B cell (primary cell): ENCODE results near the gene DTL. TPM values are rescaled to one million over a fixed set of nuclear protein-coding genes. Genes with fewer than 3 reads are reported as not detected.

ENCODE experiments used
- ATAC-seq: fragments of 200-7000 bp; cut with Tn5 transposase; one replicate; pipeline ENCODE4 v1.10.0; 2021; ENCODE audit warnings: low read depth, mild to moderate bottlenecking, moderate number of reproducible peaks, moderate library complexity
- CTCF ChIA-PET: fragments of 350-600 bp; sonication (Branson Sonifier 250); formaldehyde crosslinking; loops from one replicate; lab custom pipeline; 2021; ENCODE audit warnings: antibody characterized with exemption, inconsistent platforms; lab: Charles Lee
- POLR2A ChIA-PET: fragments of 350-600 bp; sonication (Branson Sonifier 250); formaldehyde crosslinking; loops from one replicate; lab custom pipeline; 2021; ENCODE audit warnings: antibody characterized with exemption; lab: Charles Lee
- DNase-seq: peaks from one replicate; pipeline ENCODE4 v3.0.0; 2013
- H2AFZ ChIP-seq: 2 replicates; pipeline ENCODE4 v1.6.1; 2012; ENCODE audit warnings: mild to moderate bottlenecking, low read depth, low read length; ENCODE audit not compliant: insufficient read depth, poor library complexity, severe bottlenecking
- H3K27ac ChIP-seq, 2 donors: 1 replicate in 1 of 2; 2 replicates in 1 of 2; pipeline ENCODE4 v1.5.1; 2012 to 2013; ENCODE audit warnings: low read length in 2 of 2, mild to moderate bottlenecking in 2 of 2, moderate library complexity in 1 of 2
- H3K27me3 ChIP-seq, 4 experiments: fragments of 200-600 bp in 1 of 4; sonication (generic) in 1 of 4; replicated peaks in 1 of 4; 1 replicate in 2 of 4; 2 replicates in 2 of 4; pipeline versions ENCODE4 v1.6.1 to v1.7.0; 2013 to 2016; ENCODE audit warnings: low read length in 3 of 4, mild to moderate bottlenecking in 2 of 4, mixed read lengths in 1 of 4, moderate library complexity in 1 of 4; ENCODE audit not compliant: insufficient read depth in 4 of 4, control insufficient read depth in 3 of 4; ENCODE audit errors: control extremely low read depth in 1 of 4
- H3K36me3 ChIP-seq, 2 experiments: replicated peaks in 1 of 2; 1 replicate in 1 of 2; 2 replicates in 1 of 2; pipeline versions ENCODE4 v1.6.1 to v1.7.1; 2013; ENCODE audit warnings: low read length in 1 of 2; ENCODE audit not compliant: insufficient read depth in 2 of 2, control insufficient read depth in 1 of 2; ENCODE audit errors: control extremely low read depth in 1 of 2, extremely low read depth in 1 of 2
- H3K4me1 ChIP-seq, 2 donors: fragments of 200-600 bp in 1 of 2; sonication (generic) in 1 of 2; 1 replicate in 1 of 2; 2 replicates in 1 of 2; pipeline versions ENCODE4 v1.5.1 to v1.6.1; 2013 to 2017; ENCODE audit warnings: low read length in 2 of 2; ENCODE audit not compliant: control insufficient read depth in 2 of 2, insufficient read depth in 2 of 2
- H3K4me2 ChIP-seq: replicated peaks from 2 replicates; pipeline ENCODE3; 2012; ENCODE audit warnings: mild to moderate bottlenecking, low read depth, low read length; ENCODE audit not compliant: poor library complexity, severe bottlenecking
- H3K4me3 ChIP-seq, 5 experiments: fragments of 200-600 bp in 1 of 5; sonication (generic) in 1 of 5; 1 replicate in 3 of 5; 2 replicates in 2 of 5; pipeline versions ENCODE4 v1.5.1 to v1.7.0; 2011 to 2016; ENCODE audit warnings: low read length in 4 of 5, mild to moderate bottlenecking in 4 of 5, low read depth in 2 of 5, control low read depth in 1 of 5, moderate library complexity in 1 of 5; ENCODE audit not compliant: insufficient read depth in 1 of 5; ENCODE audit errors: control extremely low read depth in 1 of 5, extremely low read depth in 1 of 5
- H3K79me2 ChIP-seq: fragments of 200-600 bp; sonication (generic); one replicate; pipeline ENCODE4 v1.6.0; 2016; ENCODE audit warnings: low read length; ENCODE audit not compliant: control insufficient read depth, insufficient read depth
- H3K9ac ChIP-seq: fragments of 200-600 bp; sonication (generic); 2 replicates; pipeline ENCODE4 v1.6.1; 2017; ENCODE audit warnings: mild to moderate bottlenecking, low read length, moderate library complexity
- H3K9me3 ChIP-seq, 3 donors: one replicate each; pipeline versions ENCODE4 v1.6.1 to v1.7.1; 2013; ENCODE audit warnings: low read length in 2 of 3; ENCODE audit not compliant: control insufficient read depth in 2 of 3, insufficient read depth in 1 of 3; ENCODE audit errors: control extremely low read depth in 1 of 3
- H4K20me1 ChIP-seq: 2 replicates; pipeline ENCODE4 v1.6.0; 2012; ENCODE audit warnings: mild to moderate bottlenecking, low read length; ENCODE audit not compliant: insufficient read depth, control insufficient read depth, poor library complexity, severe bottlenecking
- H3K27ac Mint-ChIP-seq: one replicate; pipeline ENCODE4 v1.8.0; 2021; ENCODE audit warnings: mixed read lengths
- H3K27me3 Mint-ChIP-seq: one replicate; pipeline ENCODE4 v1.8.0; 2021; ENCODE audit warnings: mixed read lengths
- H3K4me1 Mint-ChIP-seq: one replicate; pipeline ENCODE4 v1.8.0; 2021; ENCODE audit warnings: mixed read lengths
- H3K4me3 Mint-ChIP-seq: one replicate; pipeline ENCODE4 v1.8.0; 2021; ENCODE audit warnings: mixed read lengths
- H3K9me3 Mint-ChIP-seq: one replicate; pipeline ENCODE4 v1.8.0; 2022; ENCODE audit warnings: mixed read lengths; ENCODE audit not compliant: insufficient read depth
- EZH2 ChIP-seq: IDR thresholded peaks from 2 replicates; pipeline ENCODE4 v1.6.1; 2012; ENCODE audit warnings: borderline replicate concordance, low read depth, mild to moderate bottlenecking, moderate library complexity, low read length; ENCODE audit not compliant: insufficient read depth, poor library complexity, severe bottlenecking
- WGBS: methylation state at CpG from one replicate; pipeline ENCODE4 v1.1.5; 2013; ENCODE audit warnings: missing lambda C conversion rate; ENCODE audit not compliant: insufficient coverage; 5-methylcytosine and 5-hydroxymethylcytosine counted together
- intact Hi-C: fragments of 100-400 bp; cut with micrococcal nuclease; formaldehyde crosslinking; loops from one replicate; pipeline ENCODE4 v1.10.0; 2022
- polyA plus RNA-seq: library from polyadenylated mRNA; depleted of rRNA; stranded (reverse); fragments of >200 nt; gene quantifications from 2 replicates; pipeline ENCODE4 v1.2.3, GENCODE V29; 2012
- total RNA-seq, 2 donors: library from RNA; stranded (reverse); fragments of 120-200 nt in 1 of 2; gene quantifications; 1 replicate in 1 of 2; 2 replicates in 1 of 2; pipeline versions ENCODE4 v1.2.3 to v1.2.4, GENCODE V29; 2013 to 2022
- TF ChIP-seq, protein P1 (sequence below): fragments of 200-600 bp; IDR thresholded peaks from one replicate; pipeline ENCODE4 v1.8.0; 2022; ENCODE audit warnings: antibody characterized with exemption, mild to moderate bottlenecking

The DTL gene
- total and polyA plus RNA-seq, 2 donors (not counting 1 experiment from before 2014, with no cell fraction given) = 0.37 to 0.39 TPM

GRCh38 chr1:212044851-212045250, 9.3 kb downstream of the DTL start:
- H2AFZ ChIP-seq = no peak overlapping the region
- DNase-seq (no peak), ATAC-seq (no peak)
- H3K79me2 ChIP-seq = peaks cover 11% of the 10 kb centered on the region
- H3K36me3 ChIP-seq = no peaks in the 10 kb centered on the region
- Mint-ChIP-seq H3K4me1 (peaks cover 6% of the 10 kb centered on the region), H3K4me3 (no peak overlapping the region), H3K27me3 (no peaks in the 10 kb centered on the region), H3K9me3 (no peaks in the 10 kb centered on the region), H3K27ac (no peak overlapping the region)
- POLR2A ChIA-PET = no interaction called here
- peaks cover 0 to 3% of the 10 kb centered on the region in 2 donors for H3K4me1 ChIP-seq
- CTCF ChIA-PET = interaction anchor here (0.8 to 1.3 kb wide), 2 partner anchors 18 to 411 kb away, joined by 3 to 4 read pairs; no protein-coding TSS in a partner anchor
- H3K4me2 ChIP-seq = no peak overlapping the region
- no peaks in the 10 kb centered on the region for H3K27me3 ChIP-seq
- whole genome bisulfite sequencing = no CpG with 5 or more reads among the region's 1 CpG
- no peaks in the 10 kb centered on the region for H4K20me1 ChIP-seq
- H3K9ac ChIP-seq = no peak overlapping the region
- no peak overlapping the region for H3K4me3 ChIP-seq
- H3K9me3 ChIP-seq = no peaks in the 10 kb centered on the region
- intact Hi-C loops = no loop called here
- H3K27ac ChIP-seq = no peak overlapping the region
- TF ChIP-seq, protein P1, sequence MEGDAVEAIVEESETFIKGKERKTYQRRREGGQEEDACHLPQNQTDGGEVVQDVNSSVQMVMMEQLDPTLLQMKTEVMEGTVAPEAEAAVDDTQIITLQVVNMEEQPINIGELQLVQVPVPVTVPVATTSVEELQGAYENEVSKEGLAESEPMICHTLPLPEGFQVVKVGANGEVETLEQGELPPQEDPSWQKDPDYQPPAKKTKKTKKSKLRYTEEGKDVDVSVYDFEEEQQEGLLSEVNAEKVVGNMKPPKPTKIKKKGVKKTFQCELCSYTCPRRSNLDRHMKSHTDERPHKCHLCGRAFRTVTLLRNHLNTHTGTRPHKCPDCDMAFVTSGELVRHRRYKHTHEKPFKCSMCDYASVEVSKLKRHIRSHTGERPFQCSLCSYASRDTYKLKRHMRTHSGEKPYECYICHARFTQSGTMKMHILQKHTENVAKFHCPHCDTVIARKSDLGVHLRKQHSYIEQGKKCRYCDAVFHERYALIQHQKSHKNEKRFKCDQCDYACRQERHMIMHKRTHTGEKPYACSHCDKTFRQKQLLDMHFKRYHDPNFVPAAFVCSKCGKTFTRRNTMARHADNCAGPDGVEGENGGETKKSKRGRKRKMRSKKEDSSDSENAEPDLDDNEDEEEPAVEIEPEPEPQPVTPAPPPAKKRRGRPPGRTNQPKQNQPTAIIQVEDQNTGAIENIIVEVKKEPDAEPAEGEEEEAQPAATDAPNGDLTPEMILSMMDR = no peak
- no peak for TF ChIP-seq EZH2

DNA sequence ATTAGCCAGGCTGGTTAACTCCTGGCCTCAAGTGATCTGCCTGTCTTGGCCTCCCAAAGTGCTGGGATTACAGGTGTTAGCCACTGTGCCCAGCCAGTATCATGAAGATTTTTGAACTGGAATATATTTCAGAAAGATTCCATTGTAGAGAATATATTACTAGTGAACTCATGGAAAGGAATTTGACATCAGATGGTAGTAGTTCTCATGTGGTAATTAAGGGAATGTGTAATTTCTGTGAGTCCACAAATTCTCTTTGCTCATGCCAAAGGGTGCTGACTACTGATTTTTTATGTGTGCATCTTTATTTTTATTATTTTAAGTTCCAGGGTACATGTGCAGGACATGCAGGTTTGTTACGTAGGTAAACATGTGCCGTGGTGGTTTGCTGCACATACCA, 10.4 kb downstream of the DTL start:
- H3K4me1 ChIP-seq = peaks cover 0 to 1% of the 10 kb centered on the region in 2 donors
- Mint-ChIP-seq H3K4me1 (peaks cover under 1% of the 10 kb centered on the region), H3K9me3 (no peaks in the 10 kb centered on the region), H3K4me3 (no peak overlapping the region), H3K27me3 (no peaks in the 10 kb centered on the region), H3K27ac (no peak overlapping the region)
- TF ChIP-seq EZH2 = no peak
- TF ChIP-seq, protein P1 = no peak
- no peak overlapping the region for H3K27ac ChIP-seq
- no peak overlapping the region for H3K4me3 ChIP-seq
- H3K9me3 ChIP-seq = no peaks in the 10 kb centered on the region
- ChIA-PET CTCF (no interaction called here), POLR2A (no interaction called here)
- no CpG with 5 or more reads among the region's 2 CpGs for WGBS
- H3K9ac ChIP-seq = no peak overlapping the region
- no peaks in the 10 kb centered on the region for H3K27me3 ChIP-seq
- no peaks in the 10 kb centered on the region for H3K36me3 ChIP-seq
- intact Hi-C loops = no loop called here
- no peak overlapping the region for H3K4me2 ChIP-seq
- peaks cover 1% of the 10 kb centered on the region for H3K79me2 ChIP-seq
- no peak for DNase-seq
- H2AFZ ChIP-seq = no peak overlapping the region
- ATAC-seq = no peak
- H4K20me1 ChIP-seq = no peaks in the 10 kb centered on the region
